ENCODE measurements around the gene KRTAP5-10.

DNA sequence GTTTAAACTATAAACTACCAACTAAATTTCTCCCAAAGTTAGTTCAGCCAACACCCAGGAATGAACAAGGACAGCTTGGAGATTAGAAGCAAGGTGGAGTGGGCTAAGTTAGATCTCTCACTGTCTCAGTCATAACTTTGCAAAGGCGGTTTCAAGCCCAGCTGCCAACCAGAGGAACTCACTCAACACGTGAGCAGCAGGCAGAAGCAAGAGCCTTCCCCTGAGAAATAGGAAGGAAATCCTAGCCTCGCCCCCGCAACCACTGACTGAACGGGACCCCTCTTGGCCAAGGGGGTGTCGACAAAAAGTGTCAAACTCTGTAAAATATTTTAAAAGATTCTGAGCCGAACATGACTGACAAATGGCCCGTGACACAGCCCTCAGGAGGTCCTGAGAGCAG is 21.5 kb upstream of the KRTAP5-10 start:
- TF ChIP-seq, protein P1, sequence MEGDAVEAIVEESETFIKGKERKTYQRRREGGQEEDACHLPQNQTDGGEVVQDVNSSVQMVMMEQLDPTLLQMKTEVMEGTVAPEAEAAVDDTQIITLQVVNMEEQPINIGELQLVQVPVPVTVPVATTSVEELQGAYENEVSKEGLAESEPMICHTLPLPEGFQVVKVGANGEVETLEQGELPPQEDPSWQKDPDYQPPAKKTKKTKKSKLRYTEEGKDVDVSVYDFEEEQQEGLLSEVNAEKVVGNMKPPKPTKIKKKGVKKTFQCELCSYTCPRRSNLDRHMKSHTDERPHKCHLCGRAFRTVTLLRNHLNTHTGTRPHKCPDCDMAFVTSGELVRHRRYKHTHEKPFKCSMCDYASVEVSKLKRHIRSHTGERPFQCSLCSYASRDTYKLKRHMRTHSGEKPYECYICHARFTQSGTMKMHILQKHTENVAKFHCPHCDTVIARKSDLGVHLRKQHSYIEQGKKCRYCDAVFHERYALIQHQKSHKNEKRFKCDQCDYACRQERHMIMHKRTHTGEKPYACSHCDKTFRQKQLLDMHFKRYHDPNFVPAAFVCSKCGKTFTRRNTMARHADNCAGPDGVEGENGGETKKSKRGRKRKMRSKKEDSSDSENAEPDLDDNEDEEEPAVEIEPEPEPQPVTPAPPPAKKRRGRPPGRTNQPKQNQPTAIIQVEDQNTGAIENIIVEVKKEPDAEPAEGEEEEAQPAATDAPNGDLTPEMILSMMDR (IDR thresholded peaks at IDR 0.05; ENCODE audit: control extremely low read depth in 1 of 3, insufficient read depth in 1 of 3, low read depth in 1 of 3, low read length in 3 of 3) = no peak
- TF ChIP-seq RFX5 (IDR thresholded peaks at IDR 0.05; ENCODE audit: borderline replicate concordance, low read depth, low read length) (no peak), SP2 (IDR thresholded peaks at IDR 0.05; ENCODE audit: low read length) (no peak), POLR2A (IDR thresholded peaks at IDR 0.05; ENCODE audit: control extremely low read depth in 1 of 2, low read depth in 2 of 2, low read length in 2 of 2) (no peak), TCF12 (IDR thresholded peaks at IDR 0.05; ENCODE audit: low read depth, low read length) (no peak)
- TF ChIP-seq, protein P2, sequence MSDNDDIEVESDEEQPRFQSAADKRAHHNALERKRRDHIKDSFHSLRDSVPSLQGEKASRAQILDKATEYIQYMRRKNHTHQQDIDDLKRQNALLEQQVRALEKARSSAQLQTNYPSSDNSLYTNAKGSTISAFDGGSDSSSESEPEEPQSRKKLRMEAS (IDR thresholded peaks at IDR 0.05) = no peak
